Left cardiac atrium (tissue), 4 donors: ENCODE measurements around the gene LGALSL. TPM values are rescaled to one million over a fixed set of nuclear protein-coding genes. Genes with fewer than 3 reads are reported as not detected.

Source experiments
- ATAC-seq, 2 donors: fragments of 200-7000 bp; cut with Tn5 transposase; one replicate each; pipeline ENCODE4 v1.9.1; 2020; ENCODE audit warnings: mild to moderate bottlenecking in 2 of 2, moderate library complexity in 2 of 2
- DNase-seq: peaks from one replicate; pipeline ENCODE4 v3.0.0-alpha.2; 2020
- intact Hi-C, 2 donors: fragments of 100-400 bp; cut with DNase I; formaldehyde crosslinking; loops; one replicate each; pipeline versions ENCODE4 v1.14.1 to v1.15.1; 2022 to 2023
- long read RNA-seq: library from polyadenylated mRNA; unstranded; transcript quantifications from one replicate; pipeline ENCODE4 v2.0.0, GENCODE V29; 2021
- total RNA-seq, 2 donors: library from RNA; stranded (reverse); fragmentation: NEBNext Ultra II Directional; extraction: Animal tissue kit (Norgen Biotek cat#: 25700); gene quantifications; one replicate each; pipeline ENCODE4 v1.2.1, GENCODE V29; 2021
- donor health status: DM: no; HTN: yes; CAD: no.
- donor health status: DM: no; HTN: yes; CAD: no; lungs with severe emphysema.
- donor health status: DM: yes; HTN: yes; CAD: no.
- donor health status: Dilated cardiomyopathy.

LGALSL gene
- 10 to 100 TPM; 13.1 to 18.0 TPM for total RNA-seq
- long read RNA-seq, transcript LGALSL-201 (5 exons, 3,926 nt), result major isoform, 6 of 10 reads
- long read RNA-seq, partial matches to known transcripts, result 2 of 10 reads
- long read RNA-seq, other reads (novel, unspliced or antisense), result 2 of 10 reads

DNA sequence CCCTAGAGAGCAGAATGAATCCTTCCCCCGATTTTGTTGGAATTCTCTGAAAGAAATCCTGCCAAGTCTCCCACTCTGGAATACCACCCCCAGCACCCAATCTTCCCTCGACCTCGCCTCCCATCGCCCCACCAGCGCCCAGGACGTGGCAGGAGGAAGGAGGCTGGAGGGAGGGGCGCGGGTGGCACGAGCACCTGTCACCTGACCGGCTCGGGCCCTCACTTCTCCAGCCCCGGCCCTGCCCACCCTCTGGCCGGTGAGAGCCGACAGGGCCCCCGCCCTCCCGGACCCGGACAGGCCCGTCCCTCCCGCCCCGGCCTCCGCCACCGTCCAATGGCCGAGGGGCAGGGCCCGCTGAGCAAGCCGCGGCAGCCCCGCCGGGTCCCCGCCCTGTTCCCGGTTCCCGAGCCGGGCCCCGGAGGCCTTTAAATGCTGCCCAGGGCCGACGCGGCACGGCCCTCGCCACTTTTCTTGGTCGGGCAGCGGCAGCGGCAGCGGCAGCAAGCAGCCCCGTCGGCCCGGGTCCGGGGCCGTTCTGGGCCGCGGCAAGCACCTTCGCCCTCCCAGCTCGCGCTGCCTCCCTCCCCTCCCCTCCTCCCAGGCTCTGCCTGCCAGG lies at the start of gene LGALSL:
TSS of gene LGALSL (plus strand) at position 393 of the 616 bp plus-strand sequence. CDS start 384 bp downstream, outside the sequence.
- intact Hi-C loops, result loop anchor here in 1 of 2 donors (5.0 kb wide), 1 partner anchor 52 kb away; no protein-coding TSS in a partner anchor

DNA sequence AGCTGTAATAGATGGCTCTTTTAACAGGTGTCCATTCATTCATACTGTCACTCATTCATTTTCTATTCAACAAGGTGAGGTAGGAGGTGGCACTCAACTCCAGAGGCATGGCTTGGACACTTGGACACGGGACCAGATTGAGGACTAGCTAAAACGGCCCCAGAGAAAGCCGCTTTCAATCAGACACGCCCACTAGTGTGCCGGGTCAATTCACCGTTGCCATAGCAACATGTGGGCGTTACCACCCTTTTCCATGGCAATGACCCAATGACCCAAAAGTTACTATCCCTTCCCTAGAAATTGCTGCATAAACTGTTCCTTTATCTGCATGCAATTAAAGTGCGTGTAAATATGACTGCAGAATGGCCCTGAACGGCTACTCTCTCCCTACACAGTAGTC lies 49.2 kb upstream of the LGALSL start:
- ATAC-seq (peak; percentile 30 to 31), DNase-seq (peak; percentile 65)
- intact Hi-C loops, result loop anchor here in 1 of 2 donors (5.0 kb wide), 1 partner anchor 48 kb away; the partner anchor contains the start of gene LGALSL

More for the DNA sequence above, at the start of gene LGALSL:
- peak; percentile 88 to 94 for ATAC-seq
- DNase-seq, result peak; percentile 82

DNA sequence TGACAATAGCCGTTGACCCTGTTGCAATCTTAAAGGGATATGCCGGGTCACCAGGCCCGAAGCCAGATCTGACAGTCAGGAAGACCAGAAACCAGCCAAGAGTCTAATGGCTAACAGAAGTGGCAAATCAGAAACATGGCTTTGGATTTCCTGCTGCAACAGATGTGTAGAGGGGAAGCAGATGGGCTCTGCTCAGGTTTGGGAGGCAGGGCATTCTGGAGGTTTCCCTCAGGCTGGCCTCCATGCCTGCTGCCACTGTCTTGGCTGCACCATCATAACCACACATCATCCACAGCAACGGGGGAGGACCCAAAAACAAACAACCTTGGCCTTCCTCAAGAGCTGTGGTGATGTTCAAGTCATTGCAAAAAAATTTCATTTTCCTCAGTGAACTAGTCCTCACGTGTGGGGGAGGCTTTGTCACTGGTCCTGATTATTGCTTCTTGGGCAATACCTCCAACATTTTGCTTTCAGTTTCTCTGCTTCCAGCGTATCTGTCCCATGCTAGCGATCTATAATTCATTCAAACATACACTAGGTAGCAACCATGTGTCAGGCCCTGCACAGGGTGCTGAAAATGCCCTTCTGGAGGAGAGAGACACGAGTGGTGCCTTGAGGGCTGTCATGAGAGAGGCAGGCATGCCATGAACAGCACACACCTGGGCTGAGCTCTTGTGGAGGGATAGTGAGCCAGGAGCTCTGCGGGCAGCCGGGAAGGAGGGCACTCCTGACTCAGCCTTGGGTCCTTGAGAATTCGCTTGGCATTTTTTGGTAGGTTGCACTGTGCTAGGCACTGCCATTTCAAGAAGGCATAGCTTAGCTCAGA lies 48.2 kb upstream of the LGALSL start:
- ATAC-seq (no peak), DNase-seq (peak; percentile 52)
- intact Hi-C loops, result no loop called here

DNA sequence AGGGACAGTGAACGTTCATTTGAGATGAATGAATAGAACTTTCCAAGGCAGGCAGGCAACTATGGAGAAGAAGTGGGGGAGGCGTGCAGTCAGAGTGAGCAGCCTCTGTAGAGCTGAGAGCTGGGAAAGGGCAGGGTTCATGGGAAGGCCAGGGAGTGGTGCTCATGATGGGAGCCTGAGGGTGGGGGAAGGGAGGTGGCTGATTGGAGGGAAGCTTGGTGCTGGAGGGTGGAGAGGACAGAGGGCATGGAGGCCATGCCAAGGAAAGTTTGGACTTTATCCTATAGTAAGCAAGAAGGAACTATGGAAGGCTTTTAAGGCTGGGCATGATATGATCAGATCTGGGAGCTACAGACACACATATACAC lies 47.6 kb upstream of the LGALSL start:
- no peak for ATAC-seq
- DNase-seq, result no peak
- intact Hi-C loops, result no loop called here

DNA sequence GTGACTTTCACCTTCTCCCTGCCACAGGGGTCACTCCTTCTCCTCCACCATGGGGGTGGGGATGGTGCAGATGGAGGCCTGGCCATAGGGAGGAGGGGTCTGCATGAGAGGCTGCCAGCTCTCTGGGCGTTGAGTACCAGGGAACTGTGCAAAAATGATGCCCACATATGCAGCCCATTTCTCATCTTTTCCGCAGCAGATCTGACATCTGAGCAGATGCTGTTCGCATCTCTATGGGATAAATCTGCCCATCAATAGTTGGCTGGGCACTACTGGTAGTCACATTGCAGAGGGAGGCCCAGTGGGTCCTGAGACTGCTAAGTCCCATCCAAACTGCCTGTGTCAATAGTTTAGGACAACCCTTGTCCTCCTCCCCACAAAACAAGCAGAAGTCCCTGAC lies 45.9 kb upstream of the LGALSL start:
- DNase-seq (no peak), ATAC-seq (no peak)
- intact Hi-C loops, result no loop called here

DNA sequence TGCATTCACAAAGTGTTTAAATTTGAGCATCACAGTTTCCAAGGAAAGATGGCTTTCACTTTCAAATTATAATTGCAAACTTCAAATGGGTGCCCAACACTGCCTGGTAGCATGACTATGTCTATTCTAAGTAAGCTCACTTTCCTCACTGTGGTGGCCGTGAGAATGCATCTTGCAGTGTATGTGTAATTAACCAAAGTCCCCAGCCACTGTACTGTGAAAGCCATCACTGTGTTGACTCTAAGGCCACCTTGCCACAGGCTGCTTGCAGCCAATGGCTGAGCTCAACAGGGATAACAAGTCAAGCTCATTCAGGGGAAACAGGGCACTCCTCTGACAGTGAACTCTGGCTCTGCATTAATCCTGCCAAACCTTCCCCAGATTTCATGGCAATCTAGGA lies 43.3 kb upstream of the LGALSL start:
- ATAC-seq, result no peak

DNA sequence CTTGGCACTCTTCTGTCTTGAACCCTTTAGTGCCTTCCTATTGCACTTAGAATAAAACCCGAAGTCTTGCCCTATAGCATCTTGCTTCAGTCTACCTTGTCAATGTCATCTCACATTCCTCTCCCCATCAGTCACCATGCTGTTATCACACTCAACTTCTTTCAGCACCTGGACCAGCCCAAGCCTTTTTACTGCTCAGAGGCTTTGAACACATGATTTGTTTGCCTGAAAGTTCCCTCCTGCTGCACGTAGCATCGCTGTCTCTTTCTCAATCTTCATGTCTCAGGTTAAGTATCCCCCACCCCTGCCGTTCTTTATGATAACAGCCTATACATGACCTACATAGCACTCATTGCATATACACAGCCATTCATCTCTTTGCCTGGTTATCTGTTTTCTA lies 41.3 kb upstream of the LGALSL start:
- no peak for ATAC-seq
- intact Hi-C loops, result no loop called here
- no peak for DNase-seq

More for the DNA sequence above, 43.3 kb upstream of the LGALSL start:
- DNase-seq, result no peak
- intact Hi-C loops, result no loop called here

DNA sequence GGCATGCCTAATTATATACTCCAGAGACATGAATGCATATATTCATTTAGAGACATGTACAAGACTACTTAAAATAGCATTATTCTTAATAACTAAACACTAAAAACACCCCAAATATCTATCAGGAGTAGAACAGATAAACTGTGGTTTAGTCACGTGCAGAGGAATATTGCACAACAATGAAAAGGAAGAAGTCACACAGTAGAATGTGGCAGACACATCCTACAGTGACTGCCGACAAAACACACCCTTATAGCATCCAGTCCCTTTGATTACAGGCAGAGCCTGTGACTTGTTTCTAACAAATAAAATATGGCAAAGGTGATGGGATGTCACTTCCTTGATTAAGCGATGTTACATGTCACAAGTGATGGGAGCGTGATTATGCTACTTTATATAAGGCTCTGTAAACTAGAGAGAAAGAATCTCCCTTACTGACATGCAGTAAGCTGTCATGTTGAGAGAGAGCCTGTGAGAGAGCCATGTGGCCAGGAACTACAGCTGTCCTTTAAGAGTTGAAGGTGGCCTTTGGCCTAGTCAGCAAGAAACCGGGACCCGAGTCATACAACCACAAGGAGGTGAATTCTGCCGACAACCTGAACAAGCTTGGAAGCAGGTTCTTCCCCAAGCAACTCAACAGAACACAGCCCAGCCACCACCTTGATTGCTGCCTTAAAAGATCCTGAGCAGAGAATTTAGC lies 39.1 kb upstream of the LGALSL start:
- intact Hi-C loops, result no loop called here
- ATAC-seq, result no peak
- DNase-seq, result no peak

DNA sequence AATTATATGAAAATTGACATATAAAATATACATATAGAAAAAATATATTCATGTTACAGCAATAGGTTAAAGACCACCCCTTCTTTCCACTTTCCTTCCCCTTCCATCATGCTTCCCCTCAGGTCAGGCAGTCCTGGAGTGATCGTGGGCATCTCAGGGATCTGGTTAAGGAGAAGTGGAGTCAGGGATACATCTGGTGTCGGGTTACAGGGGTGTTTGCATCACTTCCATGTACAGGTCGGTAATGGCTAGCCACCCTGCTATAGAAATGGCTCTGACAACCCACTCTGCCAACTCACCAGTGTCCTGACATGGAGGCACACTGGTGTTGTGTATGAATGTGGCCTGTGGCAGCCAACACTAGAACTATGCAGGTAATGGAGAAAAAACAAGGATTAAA lies 36.3 kb upstream of the LGALSL start:
- intact Hi-C loops, result no loop called here
- ATAC-seq (no peak), DNase-seq (no peak)

DNA sequence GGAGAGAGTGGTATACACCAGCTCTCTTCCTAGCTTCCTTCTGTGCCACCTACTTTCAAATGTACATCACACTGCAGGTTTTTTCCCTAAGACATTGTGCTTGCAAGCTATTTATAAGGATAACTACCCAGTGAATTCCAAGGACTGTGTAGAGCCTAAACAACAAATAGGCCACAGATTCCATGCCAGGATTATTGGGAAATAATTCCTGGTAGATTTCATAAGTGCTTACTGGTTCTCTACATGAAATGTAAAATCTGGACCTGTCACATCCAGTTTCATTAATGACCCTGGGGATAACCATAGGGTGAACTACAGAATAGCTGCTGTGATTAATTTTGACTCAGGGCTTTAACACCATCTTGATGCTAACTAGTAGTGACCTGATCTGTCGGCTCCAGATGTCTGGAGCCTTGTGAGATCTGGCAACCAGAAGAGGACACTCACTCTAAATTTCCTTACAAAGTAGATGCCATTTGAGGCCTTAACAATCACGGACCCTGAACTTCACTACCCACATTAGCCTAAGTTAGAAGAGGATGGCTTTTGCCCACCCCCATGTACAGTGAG lies 34.3 kb upstream of the LGALSL start:
- DNase-seq (no peak), ATAC-seq (no peak)
- intact Hi-C loops, result no loop called here

DNA sequence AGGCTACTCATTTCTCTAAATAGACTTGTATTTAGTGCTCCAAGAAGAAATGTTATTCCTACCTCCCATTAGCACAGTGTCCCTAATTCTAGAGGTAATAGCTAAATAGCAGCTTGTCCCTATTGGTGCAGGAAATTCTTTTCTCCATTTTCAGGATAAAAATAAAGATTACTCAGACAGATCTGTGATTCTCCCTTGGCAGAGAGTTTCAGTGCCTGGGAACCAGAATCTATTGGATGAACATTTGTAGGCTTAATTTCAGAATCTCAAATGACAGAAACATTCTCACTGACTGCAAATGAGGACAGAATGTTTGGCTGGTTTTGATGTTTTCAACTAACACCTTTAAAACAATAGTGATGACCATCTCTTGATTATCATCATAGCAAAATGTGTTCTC lies 33.3 kb upstream of the LGALSL start:
- ATAC-seq (no peak), DNase-seq (no peak)
- intact Hi-C loops, result no loop called here

DNA sequence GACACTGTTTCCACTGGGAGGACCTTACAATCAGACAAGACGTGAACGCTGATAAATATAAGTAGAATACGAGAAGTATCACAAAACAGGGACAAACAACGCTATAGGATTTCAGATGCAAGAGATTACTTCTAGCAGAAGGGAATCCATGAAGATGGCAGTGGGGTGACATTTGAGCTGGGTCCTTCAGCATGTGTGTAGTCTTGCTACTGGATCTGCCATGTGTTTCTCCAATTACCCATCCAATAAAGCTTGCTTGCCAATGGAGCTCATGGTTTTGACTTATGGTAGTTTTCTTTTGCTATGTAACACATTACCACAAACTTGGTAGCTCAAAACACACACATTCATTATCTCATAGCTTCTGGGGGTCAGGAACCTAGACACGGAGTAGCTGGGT lies 32.8 kb upstream of the LGALSL start:
- ATAC-seq (no peak), DNase-seq (no peak)
- intact Hi-C loops, result no loop called here

DNA sequence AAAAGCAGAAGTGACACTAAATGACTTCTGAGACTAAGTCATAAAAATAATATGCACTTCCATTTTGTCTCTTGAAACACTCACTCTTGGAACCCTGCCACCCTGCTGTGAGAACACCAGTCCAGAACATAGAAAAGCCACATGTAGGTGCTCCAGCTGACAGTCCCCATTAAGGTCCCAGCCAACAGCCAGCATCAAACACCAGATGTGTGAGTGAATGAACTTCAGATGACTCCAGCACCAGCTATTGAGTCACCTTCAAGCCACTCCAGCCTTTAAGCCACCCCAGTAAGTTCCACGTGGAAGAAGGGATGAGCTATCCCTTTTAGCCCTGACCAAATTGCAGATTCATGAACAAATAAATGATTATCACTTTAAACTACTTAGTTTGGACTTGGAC lies 31.5 kb upstream of the LGALSL start:
- DNase-seq, result no peak
- intact Hi-C loops, result no loop called here
- peak; percentile 20 to 42 for ATAC-seq

DNA sequence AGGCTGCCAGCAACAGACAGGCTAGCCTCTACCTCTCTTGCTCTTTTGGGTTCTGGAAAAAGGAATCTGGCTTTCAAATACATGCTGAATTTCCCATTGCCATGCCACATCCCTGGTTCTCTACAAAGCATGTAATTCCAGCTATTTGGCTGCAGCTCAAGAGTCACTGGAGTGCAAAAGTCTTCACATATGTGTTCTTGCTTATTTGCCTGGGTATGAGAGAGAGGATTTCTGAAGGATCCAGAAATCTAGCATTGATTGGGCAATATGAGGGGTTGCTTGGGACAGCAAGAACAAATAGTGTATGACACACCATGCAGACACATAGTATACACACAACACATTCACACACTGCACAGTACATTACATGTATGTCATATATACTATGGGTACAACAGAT lies 30.7 kb upstream of the LGALSL start:
- no peak for ATAC-seq
- intact Hi-C loops, result no loop called here
- DNase-seq, result no peak

DNA sequence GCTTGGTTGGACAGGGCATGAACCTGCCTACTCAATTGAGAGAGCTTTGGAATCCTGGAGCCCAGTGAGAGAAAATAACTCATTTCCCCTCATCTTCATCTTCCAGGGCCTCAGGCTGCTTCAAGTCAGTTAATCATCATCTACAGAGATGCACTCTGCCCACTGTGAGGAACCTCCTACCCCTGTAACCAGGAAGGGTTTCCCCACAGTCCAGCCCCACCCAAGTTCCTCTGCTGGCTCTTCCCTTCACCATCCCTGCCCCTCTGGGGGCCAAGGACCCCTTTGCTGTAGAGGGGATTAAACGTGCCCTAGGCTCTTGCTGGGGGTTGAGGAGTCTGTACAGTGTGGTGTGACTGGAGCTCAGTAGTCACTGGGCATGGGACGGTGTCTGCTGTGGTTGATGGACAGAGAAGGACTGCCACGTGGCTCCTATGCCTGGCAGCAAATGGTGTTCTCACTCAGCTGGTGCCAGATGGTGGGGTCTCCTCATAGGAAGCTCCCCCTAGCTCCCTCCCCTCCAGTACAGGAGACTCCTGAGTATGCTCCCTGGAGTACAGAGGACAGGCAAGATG lies 29.5 kb upstream of the LGALSL start:
- ATAC-seq, result peak in 1 of 2 donors; percentile 34
- no peak for DNase-seq

DNA sequence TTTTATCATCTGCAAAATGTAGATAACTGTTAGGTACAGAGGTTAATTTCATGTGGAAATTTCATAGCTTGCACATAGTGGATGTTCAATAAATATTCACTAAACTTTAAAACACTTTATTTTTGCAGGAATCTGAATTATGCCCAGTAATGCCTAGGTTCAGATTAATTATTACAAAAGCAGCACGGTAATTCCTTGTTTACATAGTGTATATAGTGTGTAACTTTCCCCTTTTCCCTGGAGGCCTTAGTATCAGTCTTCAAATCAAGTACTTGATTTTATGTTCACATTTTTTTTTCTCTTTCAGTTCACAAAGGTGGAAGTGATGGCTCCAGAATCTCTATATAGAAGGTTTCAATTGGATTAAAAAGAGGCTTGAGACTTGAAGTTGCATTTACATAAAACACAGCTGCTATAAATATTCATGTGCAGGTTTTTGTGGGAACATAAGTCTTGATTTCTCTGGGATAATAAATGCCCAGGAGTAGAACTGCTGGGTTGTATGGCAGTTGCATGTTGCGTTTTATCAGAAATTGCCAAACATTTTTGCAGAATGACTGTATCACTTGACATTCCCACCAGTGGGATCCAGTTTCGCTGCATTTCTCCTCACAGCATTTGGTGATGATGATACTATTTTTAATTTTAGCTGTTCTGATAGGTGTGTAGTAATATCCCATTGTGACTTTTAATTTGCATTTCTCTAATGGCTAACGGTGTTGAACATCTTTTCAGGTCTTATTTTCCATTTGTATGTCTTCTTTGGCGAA lies 27.6 kb upstream of the LGALSL start:
- ATAC-seq (peak; percentile 50 to 52), DNase-seq (no peak)
- intact Hi-C loops, result no loop called here

More for the DNA sequence above, 29.5 kb upstream of the LGALSL start:
- intact Hi-C loops, result no loop called here

DNA sequence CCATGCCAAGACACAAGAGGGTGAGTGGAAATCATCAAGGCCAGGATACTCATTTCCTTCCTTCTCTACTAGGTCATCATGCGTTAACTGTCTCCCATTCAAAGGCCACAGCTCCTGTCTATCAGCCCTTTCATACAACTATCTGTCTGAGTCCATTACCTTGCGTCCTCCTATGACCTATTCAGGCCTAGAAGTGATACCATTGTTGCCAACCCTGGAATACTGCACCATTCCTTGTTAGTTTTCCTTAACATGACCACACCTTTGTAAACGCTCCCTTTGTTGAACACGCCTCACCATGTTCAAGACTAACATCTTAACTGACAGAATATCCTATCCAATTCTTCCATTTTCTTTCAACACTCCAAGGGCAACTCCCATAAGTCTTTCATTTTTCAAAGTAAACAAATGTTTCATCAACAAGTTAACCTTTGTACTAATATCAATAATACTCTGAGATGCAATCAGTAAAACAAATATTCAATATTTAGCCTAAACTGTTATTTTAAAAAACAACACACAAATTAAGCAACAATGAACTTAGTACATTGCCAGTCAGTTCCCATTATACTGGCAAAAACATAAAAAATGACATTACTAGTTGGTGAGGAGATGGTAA lies 19.8 kb upstream of the LGALSL start:
- intact Hi-C loops, result no loop called here
- no peak for DNase-seq
- ATAC-seq, result no peak

DNA sequence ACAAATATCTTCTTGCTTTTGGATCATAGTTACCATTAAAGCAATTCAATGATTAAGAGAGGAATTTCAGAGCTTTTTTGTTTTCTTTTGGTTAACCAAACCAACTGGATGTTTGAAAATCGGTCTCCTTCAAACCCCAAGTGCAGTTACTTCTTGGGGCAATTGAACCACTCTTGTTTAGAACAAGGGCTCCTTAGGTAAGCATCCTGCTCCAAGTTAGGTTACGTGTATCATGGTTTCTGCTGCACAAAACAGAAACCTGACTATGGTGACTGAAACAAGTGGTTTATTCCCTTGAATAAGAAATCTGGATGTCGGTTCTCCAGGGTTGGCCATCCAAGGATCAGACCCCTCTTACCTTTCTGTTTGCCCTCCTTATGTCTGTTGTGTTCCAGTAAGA lies 16.1 kb upstream of the LGALSL start:
- intact Hi-C loops, result no loop called here
- ATAC-seq, result no peak
- no peak for DNase-seq
